GM12875 (cell line): ENCODE measurements around the gene RAD51AP2.

ENCODE experiments used
- H3K4me3 ChIP-seq: one replicate; pipeline ENCODE4 v1.5.1; 2011; ENCODE audit warnings: low read depth, low read length, control low read depth
- TF ChIP-seq, protein P1 (sequence below): IDR thresholded peaks from 2 replicates; pipeline ENCODE4 v1.5.1; 2011; ENCODE audit warnings: low read depth, mild to moderate bottlenecking, control low read depth, inconsistent platforms, low read length, moderate library complexity, borderline replicate concordance; ENCODE audit not compliant: insufficient read depth

RAD51AP2 gene

DNA sequence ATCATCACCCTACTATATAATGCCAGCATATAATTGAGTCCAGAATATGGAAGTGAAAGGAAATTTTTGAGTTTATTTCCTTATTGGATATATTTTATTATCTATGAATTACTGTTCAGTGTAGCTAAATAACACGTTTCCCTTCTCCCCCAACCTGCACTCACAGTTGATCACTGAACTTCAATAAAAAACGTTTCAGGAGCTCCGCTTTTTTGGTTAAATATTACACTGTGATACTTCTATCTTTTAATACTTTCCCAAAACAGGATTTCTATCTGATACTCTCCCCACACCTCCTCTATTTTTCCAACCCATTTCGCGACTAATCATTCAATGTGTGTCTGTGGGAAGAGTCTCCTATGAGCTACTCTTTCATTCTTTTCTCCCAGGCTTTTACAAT lies 29.5 kb upstream of the RAD51AP2 start:
- TF ChIP-seq, protein P1, sequence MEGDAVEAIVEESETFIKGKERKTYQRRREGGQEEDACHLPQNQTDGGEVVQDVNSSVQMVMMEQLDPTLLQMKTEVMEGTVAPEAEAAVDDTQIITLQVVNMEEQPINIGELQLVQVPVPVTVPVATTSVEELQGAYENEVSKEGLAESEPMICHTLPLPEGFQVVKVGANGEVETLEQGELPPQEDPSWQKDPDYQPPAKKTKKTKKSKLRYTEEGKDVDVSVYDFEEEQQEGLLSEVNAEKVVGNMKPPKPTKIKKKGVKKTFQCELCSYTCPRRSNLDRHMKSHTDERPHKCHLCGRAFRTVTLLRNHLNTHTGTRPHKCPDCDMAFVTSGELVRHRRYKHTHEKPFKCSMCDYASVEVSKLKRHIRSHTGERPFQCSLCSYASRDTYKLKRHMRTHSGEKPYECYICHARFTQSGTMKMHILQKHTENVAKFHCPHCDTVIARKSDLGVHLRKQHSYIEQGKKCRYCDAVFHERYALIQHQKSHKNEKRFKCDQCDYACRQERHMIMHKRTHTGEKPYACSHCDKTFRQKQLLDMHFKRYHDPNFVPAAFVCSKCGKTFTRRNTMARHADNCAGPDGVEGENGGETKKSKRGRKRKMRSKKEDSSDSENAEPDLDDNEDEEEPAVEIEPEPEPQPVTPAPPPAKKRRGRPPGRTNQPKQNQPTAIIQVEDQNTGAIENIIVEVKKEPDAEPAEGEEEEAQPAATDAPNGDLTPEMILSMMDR: no peak
- H3K4me3 ChIP-seq: no peak overlapping the region

DNA sequence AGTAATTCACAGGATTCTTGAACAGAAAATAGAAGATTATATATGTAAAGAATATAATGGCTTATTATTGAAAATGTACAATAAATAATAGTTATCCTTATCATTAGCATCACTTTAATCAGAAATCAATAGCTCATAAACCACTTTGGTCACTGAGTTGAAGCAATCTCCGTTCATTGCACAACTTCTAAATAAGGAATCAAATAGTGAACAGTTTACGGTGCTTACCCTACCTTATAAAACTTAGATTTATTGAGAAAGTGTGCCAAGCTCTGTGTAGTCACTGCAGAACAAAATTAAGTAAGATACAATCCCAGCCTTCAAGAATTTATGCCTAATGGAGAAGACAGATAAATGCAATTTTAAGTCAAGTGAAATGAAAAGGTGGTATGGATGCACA lies 29.0 kb upstream of the RAD51AP2 start:
- no peak overlapping the region for H3K4me3 ChIP-seq
- TF ChIP-seq, protein P1: no peak

DNA sequence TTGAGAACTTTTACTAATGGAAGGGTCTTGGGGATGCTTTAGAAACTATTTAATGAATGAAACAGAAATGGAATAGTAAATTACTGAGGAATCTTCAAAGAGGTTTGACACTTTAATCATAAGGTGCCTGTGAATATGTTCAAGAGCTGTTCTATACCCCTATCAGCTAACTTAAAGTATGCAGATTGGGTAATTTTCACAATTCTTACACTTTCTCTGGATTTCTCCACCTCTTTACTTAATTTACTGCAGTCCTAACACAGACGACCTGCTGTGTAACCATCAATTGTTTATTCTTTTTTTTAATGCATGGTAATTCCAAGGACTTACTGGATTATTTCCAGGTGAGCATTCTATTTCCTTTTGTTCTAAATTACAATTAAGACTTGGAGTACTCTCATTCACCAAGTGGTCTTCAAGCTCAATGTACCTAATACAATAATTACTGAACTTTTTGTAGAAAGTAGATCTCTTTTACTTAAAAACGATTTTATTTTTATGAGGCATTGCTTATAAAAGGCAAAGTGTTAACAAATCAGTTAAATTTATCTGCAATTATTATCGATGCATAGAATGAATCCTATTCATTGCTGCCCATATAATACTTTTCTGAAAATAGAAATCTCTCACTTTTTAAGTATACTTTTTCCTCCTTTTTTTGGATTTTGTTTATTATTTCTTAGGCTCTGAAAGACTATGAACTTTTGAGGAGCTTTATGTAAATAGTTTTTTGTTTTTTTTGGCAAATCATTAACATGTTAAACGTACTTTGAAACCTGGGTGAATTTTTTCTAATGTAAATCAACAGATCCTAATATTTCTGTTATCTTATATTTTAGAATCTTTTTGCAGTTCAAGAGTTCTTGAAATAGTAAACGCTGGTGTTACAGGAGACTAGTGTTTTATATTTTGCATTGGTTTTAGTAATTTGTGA lies 27.7 kb upstream of the RAD51AP2 start:
- H3K4me3 ChIP-seq: no peak overlapping the region
- TF ChIP-seq, protein P1: no peak

DNA sequence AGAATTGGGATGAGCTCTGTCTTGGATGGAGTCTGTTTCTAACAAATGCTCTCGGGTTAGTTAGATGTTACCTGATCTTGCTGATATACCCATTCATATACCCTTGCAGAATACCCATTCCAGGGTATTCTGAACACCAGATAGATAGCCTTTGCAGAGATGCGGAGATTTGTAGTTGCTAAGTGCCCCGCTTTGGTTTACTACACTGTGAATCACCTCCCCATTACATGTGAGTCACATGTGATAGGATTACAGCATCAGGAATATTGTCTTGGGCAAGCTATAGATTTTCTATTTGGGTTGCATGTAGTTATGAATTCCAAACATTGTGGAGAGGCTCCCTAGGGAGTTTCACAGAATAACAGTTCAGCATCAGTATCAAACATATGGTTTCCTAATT lies 26.0 kb upstream of the RAD51AP2 start:
- H3K4me3 ChIP-seq: no peak overlapping the region
- TF ChIP-seq, protein P1: no peak

DNA sequence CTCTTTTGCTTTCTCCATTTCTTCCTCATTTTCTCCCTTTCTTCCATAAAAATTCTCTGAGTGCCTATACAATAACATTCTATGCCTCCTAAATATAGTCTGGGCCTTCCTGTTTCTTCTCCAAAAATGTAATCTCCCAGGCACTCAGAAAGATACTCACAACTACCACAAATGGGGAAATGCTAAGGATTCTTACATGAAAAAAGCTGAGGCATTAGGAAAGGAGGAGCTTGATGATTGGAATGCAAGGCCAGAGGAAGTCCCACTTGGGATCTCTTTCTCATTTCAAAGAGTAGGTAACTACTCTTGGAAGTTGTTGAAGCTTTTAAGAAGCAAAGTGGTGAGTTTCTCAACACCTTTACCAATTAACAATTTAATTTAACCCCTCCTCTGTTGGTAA lies 25.6 kb upstream of the RAD51AP2 start:
- no peak overlapping the region for H3K4me3 ChIP-seq
- TF ChIP-seq, protein P1: no peak

DNA sequence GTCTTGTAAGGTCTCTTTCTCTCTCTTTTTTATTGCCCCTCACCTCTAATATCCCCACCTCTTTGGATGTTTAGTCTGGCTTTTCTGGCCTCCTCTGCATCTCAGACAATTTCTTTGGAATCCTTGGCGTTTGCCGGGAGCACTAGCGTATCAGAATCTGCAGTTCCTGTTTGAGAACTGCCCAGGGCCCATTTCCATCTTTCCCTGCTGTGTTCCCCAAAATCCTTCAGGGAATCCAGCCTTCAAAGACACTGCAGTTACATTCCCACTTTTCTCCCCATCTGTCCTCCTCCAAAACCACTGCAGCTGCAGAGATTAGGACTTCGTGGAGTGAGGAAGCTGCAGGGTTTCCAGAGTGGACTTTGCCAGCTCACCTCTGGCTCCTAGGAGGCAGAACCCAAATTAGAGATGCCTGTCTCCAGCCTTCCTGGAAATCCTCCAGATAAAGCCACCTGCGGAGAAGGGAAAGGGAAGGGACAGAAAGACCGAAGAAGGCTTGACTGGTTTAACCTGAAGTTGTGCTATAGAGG lies 25.0 kb upstream of the RAD51AP2 start:
- H3K4me3 ChIP-seq: no peak overlapping the region
- TF ChIP-seq, protein P1: no peak

DNA sequence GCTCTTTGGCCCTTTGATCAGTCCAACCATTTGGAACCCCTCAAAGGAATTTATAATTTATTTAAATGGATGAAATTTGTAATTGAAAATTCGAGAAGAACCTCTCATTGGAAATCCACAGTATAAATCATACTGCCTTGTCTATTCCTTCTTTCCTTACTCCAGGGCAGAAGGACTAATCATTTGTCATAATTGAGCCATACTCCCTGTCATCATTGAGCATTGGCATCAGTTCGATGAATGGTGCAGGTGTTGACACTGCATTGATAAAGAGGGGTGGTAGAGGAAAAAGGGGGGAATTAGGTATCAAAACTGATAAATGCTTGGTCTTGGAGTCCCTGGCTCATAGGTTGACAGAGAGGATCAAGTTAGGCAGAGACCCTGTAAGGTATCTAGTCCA lies 24.2 kb upstream of the RAD51AP2 start:
- no peak overlapping the region for H3K4me3 ChIP-seq
- TF ChIP-seq, protein P1: no peak
